Activated CD4-positive, alpha-beta T cell treated with anti-CD3 and anti-CD28 coated beads, Interleukin-2, amount 50 U/mL, for 24 hours (primary cell): Measurements from ENCODE around the gene ABLIM2.
A peak's percentile ranks its signal among the peaks of the same experiment; 100 is the strongest.

Experiments used
- DNase-seq, 2 donors: peaks; one replicate each; pipeline ENCODE4 v3.0.0-alpha.2; 2020; ENCODE audit warnings: low read depth in 1 of 2, low spot score in 1 of 2

Gene ABLIM2

GRCh38 chr4:8158710-8159536 lies at the start of gene ABLIM2:
TSS of gene ABLIM2 (minus strand) at chr4:8158813. CDS start at chr4:8158689, 124 bp downstream.
- DNase-seq: peak; percentile 97 to 98

- DNase-seq: no peak
These were observed 48.7 kb upstream of the ABLIM2 start for GRCh38 chr4:8207314-8207713.

GRCh38 chr4:8205749-8206611 lies 47.4 kb upstream of the ABLIM2 start:
- no peak for DNase-seq

GRCh38 chr4:8205241-8205707 lies 46.7 kb upstream of the ABLIM2 start:
- no peak for DNase-seq

GRCh38 chr4:8204576-8205227 lies 46.1 kb upstream of the ABLIM2 start:
- DNase-seq: no peak

- DNase-seq: no peak
These were observed 45.2 kb upstream of the ABLIM2 start for GRCh38 chr4:8203817-8204216.

GRCh38 chr4:8203052-8203401 lies 44.4 kb upstream of the ABLIM2 start:
- no peak for DNase-seq

GRCh38 chr4:8202108-8203051 lies 43.8 kb upstream of the ABLIM2 start:
- DNase-seq: no peak

- peak in 1 of 2 donors; percentile 12 for DNase-seq
These were observed 42.7 kb upstream of the ABLIM2 start for GRCh38 chr4:8201321-8201781.

- DNase-seq: no peak
These were observed 41.8 kb upstream of the ABLIM2 start for GRCh38 chr4:8200302-8200975.

GRCh38 chr4:8199594-8200301 lies 41.1 kb upstream of the ABLIM2 start:
- no peak for DNase-seq

GRCh38 chr4:8198906-8199593 lies 40.4 kb upstream of the ABLIM2 start, which contains the start of gene SH3TC1:
TSS of gene SH3TC1 (plus strand) at chr4:8199290. CDS start at chr4:8205195, 5,905 bp downstream.
- DNase-seq: peak in 1 of 2 donors; percentile 33

GRCh38 chr4:8198206-8198905 lies 39.7 kb upstream of the ABLIM2 start:
- DNase-seq: no peak

GRCh38 chr4:8197521-8197920 lies 38.9 kb upstream of the ABLIM2 start:
- no peak for DNase-seq

- no peak for DNase-seq
These were observed 37.3 kb upstream of the ABLIM2 start for GRCh38 chr4:8195841-8196458.

GRCh38 chr4:8195431-8195830 lies 36.8 kb upstream of the ABLIM2 start:
- DNase-seq: no peak
